LNCAP (cell line): Measurements from ENCODE around the gene ACTG1.

Source experiments
- CTCF ChIP-seq: fragments of 450-650 bp; IDR thresholded peaks from 2 replicates; pipeline ENCODE4 v1.5.1; 2017; ENCODE audit warnings: mild to moderate bottlenecking

ACTG1 gene

GRCh38 chr17:81483085-81483861 is 29.3 kb downstream of the ACTG1 start:
- no peak for TF ChIP-seq CTCF

- TF ChIP-seq CTCF: no peak
These were observed 29.9 kb downstream of the ACTG1 start for GRCh38 chr17:81482673-81483072.

- TF ChIP-seq CTCF: no peak
These were observed 30.6 kb downstream of the ACTG1 start for GRCh38 chr17:81481815-81482505.

- no peak for TF ChIP-seq CTCF
These were observed 31.4 kb downstream of the ACTG1 start for GRCh38 chr17:81481073-81481799.

GRCh38 chr17:81480140-81481072 is 32.2 kb downstream of the ACTG1 start:
- no peak for TF ChIP-seq CTCF

GRCh38 chr17:81479175-81480071 is 33.2 kb downstream of the ACTG1 start:
- TF ChIP-seq CTCF: no peak
